RWPE2 (cell line): Measurements from ENCODE around the gene IRAK2.

Experiments
- ATAC-seq: fragments of 200-7000 bp; cut with Tn5 transposase; 3 replicates; pipeline ENCODE4 v1.9.1; 2021; ENCODE audit warnings: low read depth
- DNase-seq: peaks from one replicate; pipeline ENCODE4 v3.0.0-alpha.2; 2020; ENCODE audit warnings: low spot score
- H3K27ac ChIP-seq: fragments of 450-650 bp; 2 replicates; pipeline ENCODE4 v1.5.1; 2017; ENCODE audit warnings: mild to moderate bottlenecking; ENCODE audit not compliant: poor library complexity, severe bottlenecking
- H3K27me3 ChIP-seq: fragments of 250-450 bp; sonication (Bioruptor Pico); 2 replicates; pipeline ENCODE4 v1.5.1; 2021; ENCODE audit warnings: mild to moderate bottlenecking, moderate library complexity; ENCODE audit not compliant: insufficient read depth, poor library complexity, severe bottlenecking
- H3K36me3 ChIP-seq: fragments of 250-450 bp; sonication (Bioruptor Pico); 2 replicates; pipeline ENCODE4 v1.5.1; 2020; ENCODE audit warnings: low read depth, mild to moderate bottlenecking, moderate library complexity
- H3K4me1 ChIP-seq: fragments of 250-450 bp; sonication (Bioruptor Pico); 2 replicates; pipeline ENCODE4 v1.5.1; 2021; ENCODE audit warnings: mild to moderate bottlenecking, moderate library complexity; ENCODE audit not compliant: insufficient read depth, poor library complexity, severe bottlenecking
- H3K4me3 ChIP-seq: fragments of 250-450 bp; sonication (Bioruptor Pico); 2 replicates; pipeline ENCODE4 v1.5.1; 2021; ENCODE audit warnings: mild to moderate bottlenecking, moderate library complexity; ENCODE audit not compliant: severe bottlenecking
- H3K9me3 ChIP-seq: fragments of 250-450 bp; sonication (Bioruptor Pico); 2 replicates; pipeline ENCODE4 v1.5.1; 2021; ENCODE audit warnings: mild to moderate bottlenecking, moderate library complexity; ENCODE audit not compliant: severe bottlenecking
- TF ChIP-seq, protein P1 (sequence below): fragments of 450-650 bp; IDR thresholded peaks from one replicate; pipeline ENCODE4 v1.5.1; 2017; ENCODE audit warnings: mild to moderate bottlenecking, moderate library complexity; ENCODE audit not compliant: poor library complexity, severe bottlenecking

IRAK2 gene

DNA sequence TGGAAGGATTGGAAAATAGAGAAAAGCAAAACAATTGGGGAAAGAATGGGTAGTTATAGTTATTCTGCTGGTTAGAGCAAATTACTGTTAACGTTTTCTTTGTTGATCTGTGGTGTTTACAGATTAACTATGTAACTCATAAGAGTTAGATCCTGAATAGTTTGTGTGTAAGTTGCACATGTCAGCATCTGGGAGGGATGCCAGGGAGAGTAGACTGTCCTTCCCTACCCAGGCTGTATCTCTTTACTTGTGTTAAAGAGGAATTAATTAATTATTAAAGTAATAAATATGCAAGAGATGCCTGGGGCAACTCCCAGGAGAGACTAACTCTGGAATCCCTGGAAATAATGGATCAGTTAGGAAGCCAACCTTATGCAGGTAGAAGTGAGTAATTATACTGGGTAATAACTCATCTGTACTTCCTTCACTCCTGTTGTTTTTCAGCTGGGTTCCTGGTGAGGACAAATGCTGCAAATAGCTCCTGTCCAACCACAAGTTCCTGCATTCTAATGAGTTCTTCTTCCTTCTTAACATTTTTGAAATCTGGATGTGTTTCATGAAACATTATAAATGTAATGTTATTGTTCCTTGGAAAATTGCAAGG lies 109.1 kb downstream of the IRAK2 start:
- TF ChIP-seq, protein P1, sequence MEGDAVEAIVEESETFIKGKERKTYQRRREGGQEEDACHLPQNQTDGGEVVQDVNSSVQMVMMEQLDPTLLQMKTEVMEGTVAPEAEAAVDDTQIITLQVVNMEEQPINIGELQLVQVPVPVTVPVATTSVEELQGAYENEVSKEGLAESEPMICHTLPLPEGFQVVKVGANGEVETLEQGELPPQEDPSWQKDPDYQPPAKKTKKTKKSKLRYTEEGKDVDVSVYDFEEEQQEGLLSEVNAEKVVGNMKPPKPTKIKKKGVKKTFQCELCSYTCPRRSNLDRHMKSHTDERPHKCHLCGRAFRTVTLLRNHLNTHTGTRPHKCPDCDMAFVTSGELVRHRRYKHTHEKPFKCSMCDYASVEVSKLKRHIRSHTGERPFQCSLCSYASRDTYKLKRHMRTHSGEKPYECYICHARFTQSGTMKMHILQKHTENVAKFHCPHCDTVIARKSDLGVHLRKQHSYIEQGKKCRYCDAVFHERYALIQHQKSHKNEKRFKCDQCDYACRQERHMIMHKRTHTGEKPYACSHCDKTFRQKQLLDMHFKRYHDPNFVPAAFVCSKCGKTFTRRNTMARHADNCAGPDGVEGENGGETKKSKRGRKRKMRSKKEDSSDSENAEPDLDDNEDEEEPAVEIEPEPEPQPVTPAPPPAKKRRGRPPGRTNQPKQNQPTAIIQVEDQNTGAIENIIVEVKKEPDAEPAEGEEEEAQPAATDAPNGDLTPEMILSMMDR: no peak
- DNase-seq (peak; percentile 0), ATAC-seq (no peak)
- peaks cover 69% of the 10 kb centered on the region for H3K36me3 ChIP-seq
- H3K27me3 ChIP-seq: no peaks in the 10 kb centered on the region
- no peaks in the 10 kb centered on the region for H3K9me3 ChIP-seq
- no peak overlapping the region for H3K27ac ChIP-seq
- no peaks in the 10 kb centered on the region for H3K4me1 ChIP-seq
- H3K4me3 ChIP-seq: no peak overlapping the region

DNA sequence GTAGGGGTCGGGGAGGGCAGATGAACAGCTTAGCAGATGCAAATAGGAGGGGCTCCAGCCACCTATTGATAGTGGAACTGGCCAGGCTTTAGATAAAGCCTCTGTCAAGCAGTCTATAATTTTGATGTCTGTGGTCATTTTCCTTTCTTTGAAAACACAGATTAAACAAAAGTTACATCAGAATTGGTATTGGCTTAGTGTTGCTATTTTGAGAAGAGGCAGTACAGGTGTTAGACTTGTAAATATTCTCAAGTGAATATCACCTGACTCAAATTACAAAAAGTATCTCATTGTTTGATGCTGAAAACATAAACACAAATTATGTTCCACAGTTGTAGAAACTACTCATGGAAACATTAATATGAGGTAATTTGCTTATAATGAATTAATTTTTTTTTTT lies 109.9 kb downstream of the IRAK2 start:
- ATAC-seq (no peak), DNase-seq (no peak)
- H3K27ac ChIP-seq: no peak overlapping the region
- H3K27me3 ChIP-seq: no peaks in the 10 kb centered on the region
- H3K4me1 ChIP-seq: no peaks in the 10 kb centered on the region
- H3K4me3 ChIP-seq: no peak overlapping the region
- TF ChIP-seq, protein P1: no peak
- peaks cover 70% of the 10 kb centered on the region for H3K36me3 ChIP-seq
- no peaks in the 10 kb centered on the region for H3K9me3 ChIP-seq

DNA sequence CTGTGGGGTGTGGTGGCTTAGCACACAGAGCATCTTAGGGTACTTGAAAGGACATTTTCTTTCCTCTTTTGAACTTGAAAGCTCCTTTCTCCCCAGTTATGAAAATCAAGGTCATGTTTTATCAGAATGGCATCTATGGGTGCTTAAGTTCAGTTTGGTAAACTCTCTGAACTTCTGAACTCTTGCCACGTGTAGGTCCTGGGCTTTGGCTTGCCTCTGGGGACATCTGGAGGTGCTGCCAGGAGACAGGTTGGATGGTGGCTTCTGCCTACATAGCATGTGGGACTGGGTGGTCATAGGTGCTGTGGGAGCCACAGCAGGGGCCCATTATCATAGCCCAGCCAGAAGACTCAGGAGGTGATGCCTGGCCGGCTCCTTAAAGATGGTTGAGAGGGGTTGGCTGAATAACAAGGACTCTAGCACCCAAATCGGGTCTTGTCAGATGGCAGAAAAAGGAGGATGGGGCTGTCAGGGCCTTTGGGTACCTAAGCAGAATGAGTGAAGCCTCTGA lies 112.5 kb downstream of the IRAK2 start:
- TF ChIP-seq, protein P1: no peak
- no peak for DNase-seq
- peaks cover 63% of the 10 kb centered on the region for H3K36me3 ChIP-seq
- H3K4me3 ChIP-seq: no peak overlapping the region
- H3K9me3 ChIP-seq: no peaks in the 10 kb centered on the region
- no peaks in the 10 kb centered on the region for H3K27me3 ChIP-seq
- ATAC-seq: no peak
- H3K27ac ChIP-seq: no peak overlapping the region
- H3K4me1 ChIP-seq: no peaks in the 10 kb centered on the region

DNA sequence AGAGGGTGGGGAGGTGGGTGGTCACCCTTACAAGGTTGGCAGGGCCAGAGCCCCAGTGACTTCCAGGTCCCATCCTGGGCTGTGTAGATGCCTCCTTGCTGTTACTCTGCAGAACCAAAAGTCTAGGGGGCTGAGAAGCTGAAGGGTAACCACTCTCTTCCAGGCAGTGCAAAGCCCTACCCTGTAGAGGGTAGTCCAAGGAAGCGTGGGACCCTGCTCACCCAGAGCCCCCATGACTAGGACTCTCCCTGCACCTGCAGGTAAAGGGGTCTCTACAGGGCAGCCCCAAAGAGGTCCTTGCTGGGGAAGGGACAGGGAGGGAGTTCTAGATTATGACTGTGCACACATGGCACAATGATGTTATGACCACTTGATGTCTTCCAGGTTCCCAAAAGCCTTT lies 113.8 kb downstream of the IRAK2 start:
- Histone ChIP-seq H3K4me3 (no peak overlapping the region), H3K4me1 (no peaks in the 10 kb centered on the region), H3K36me3 (peaks cover 69% of the 10 kb centered on the region), H3K27ac (no peak overlapping the region), H3K27me3 (no peaks in the 10 kb centered on the region), H3K9me3 (no peaks in the 10 kb centered on the region)
- DNase-seq (no peak), ATAC-seq (no peak)
- TF ChIP-seq, protein P1: no peak
